Measurements from ENCODE around the gene EPS8L2. TPM values are rescaled to one million over a fixed set of nuclear protein-coding genes. Genes with fewer than 3 reads are reported as not detected.

EPS8L2 gene
- total RNA-seq, 1 experiment from 2014 or later = 92.8 TPM

DNA sequence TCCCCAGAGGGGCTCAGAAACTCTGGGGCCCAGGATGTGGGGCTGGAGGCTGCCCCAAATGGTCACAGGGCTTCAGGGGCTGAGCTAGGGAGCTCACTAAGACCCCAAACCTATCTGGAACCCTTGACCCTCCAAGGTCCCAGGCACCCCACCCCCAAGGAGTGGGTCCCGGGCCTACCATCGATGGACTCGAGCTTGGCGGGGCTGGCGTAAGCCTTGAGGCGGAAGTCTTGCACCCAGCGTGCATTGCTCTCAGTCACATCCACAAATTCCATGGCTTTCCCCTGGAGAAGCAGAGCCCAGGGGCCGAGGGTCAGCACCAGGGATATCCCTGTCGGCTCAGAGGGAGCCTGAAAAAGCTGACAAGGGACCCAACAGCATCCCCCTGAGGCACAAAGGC is 67.8 kb downstream of the EPS8L2 start:
- Histone ChIP-seq H4K5ac (ENCODE audit: insufficient read length, low read depth, low read length) (no peak overlapping the region), H2BK12ac (ENCODE audit: insufficient read length, low read depth, low read length) (no peak overlapping the region), H3K23me2 (ENCODE audit: insufficient read length, low read depth, low read length, poor library complexity, severe bottlenecking) (peaks cover 13% of the 10 kb centered on the region), H3K18ac (ENCODE audit: insufficient read length, low read depth, low read length) (no peak overlapping the region), H3K23ac (ENCODE audit: insufficient read length, low read depth, low read length) (no peak overlapping the region), H4K91ac (ENCODE audit: insufficient read length, low read depth, low read length) (no peak overlapping the region), H3K4me1 (ENCODE audit: insufficient read depth, low read length) (no peaks in the 10 kb centered on the region; the same call in 1 of the 2 replicates), H3K4ac (ENCODE audit: low read depth, low read length) (no peak overlapping the region), H3K9ac (ENCODE audit: extremely low read depth, insufficient read length, low read length) (no peak overlapping the region), H3K79me2 (ENCODE audit: insufficient read depth, low read length) (peaks cover 4% of the 10 kb centered on the region; the same call in 1 of the 2 replicates), H2BK5ac (ENCODE audit: insufficient read length, low read length) (no peak overlapping the region), H3K4me2 (ENCODE audit: insufficient read depth, insufficient read length, low read length) (no peak overlapping the region), H2AFZ (ENCODE audit: low read length) (no peak overlapping the region), H2AK5ac (ENCODE audit: insufficient read length, low read length) (no peak overlapping the region), H3K79me1 (ENCODE audit: insufficient read depth, low read depth, low read length, poor library complexity, severe bottlenecking) (peaks cover 12% of the 10 kb centered on the region), H2BK15ac (ENCODE audit: low read depth, low read length) (no peak overlapping the region), H4K8ac (replicated peaks; ENCODE audit: insufficient read length, low read depth, low read length) (no peak overlapping the region), H3K27me3 (ENCODE audit: insufficient read depth, low read length) (no peaks in the 10 kb centered on the region), H2BK20ac (ENCODE audit: low read depth, low read length, poor library complexity, severe bottlenecking) (no peak overlapping the region), H3K27ac (ENCODE audit: insufficient read length, low read depth, low read length) (no peak overlapping the region), H3K56ac (ENCODE audit: insufficient read length, low read depth, low read length) (no peak overlapping the region), H3K9me3 (ENCODE audit: control insufficient read depth, low read depth, low read length) (no peaks in the 10 kb centered on the region), H3T11ph (ENCODE audit: low read length) (no peak overlapping the region), H2BK120ac (ENCODE audit: low read depth, low read length, poor library complexity, severe bottlenecking) (no peak overlapping the region), H4K20me1 (ENCODE audit: control insufficient read depth, insufficient read depth, insufficient read length) (no peaks in the 10 kb centered on the region), H3K14ac (ENCODE audit: insufficient read depth, low read length) (no peak overlapping the region)
- no peaks in the 10 kb centered on the region for H3K27me3 Mint-ChIP-seq (ENCODE audit: low read depth)
- no peak overlapping the region for H3K27ac Mint-ChIP-seq
- peaks cover 10 to 15% of the 10 kb centered on the region in 2 experiments for H3K4me1 Mint-ChIP-seq
- DNase-seq = no peak
- H3K9me3 Mint-ChIP-seq = no peaks in the 10 kb centered on the region
- H3K4me3 Mint-ChIP-seq = no peak overlapping the region
- TF ChIP-seq, protein P1, sequence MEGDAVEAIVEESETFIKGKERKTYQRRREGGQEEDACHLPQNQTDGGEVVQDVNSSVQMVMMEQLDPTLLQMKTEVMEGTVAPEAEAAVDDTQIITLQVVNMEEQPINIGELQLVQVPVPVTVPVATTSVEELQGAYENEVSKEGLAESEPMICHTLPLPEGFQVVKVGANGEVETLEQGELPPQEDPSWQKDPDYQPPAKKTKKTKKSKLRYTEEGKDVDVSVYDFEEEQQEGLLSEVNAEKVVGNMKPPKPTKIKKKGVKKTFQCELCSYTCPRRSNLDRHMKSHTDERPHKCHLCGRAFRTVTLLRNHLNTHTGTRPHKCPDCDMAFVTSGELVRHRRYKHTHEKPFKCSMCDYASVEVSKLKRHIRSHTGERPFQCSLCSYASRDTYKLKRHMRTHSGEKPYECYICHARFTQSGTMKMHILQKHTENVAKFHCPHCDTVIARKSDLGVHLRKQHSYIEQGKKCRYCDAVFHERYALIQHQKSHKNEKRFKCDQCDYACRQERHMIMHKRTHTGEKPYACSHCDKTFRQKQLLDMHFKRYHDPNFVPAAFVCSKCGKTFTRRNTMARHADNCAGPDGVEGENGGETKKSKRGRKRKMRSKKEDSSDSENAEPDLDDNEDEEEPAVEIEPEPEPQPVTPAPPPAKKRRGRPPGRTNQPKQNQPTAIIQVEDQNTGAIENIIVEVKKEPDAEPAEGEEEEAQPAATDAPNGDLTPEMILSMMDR (conservative IDR thresholded peaks at IDR 0.05) = no peak
- WGBS (ENCODE audit: extremely low coverage, insufficient read length, low lambda C conversion rate) = no CpG with 5 or more reads among the region's 9 CpGs
- H3K36me3 Mint-ChIP-seq (ENCODE audit: insufficient read depth in 1 of 3, low read depth in 3 of 3) = peaks cover 2 to 26% (median 19%) of the 10 kb centered on the region in 3 experiments; a peak in 6 of 7 replicates
